ENCODE data around the gene PTTG1IP.

Gene PTTG1IP

GRCh38 chr21:44801468-44802395, 71.8 kb downstream of the PTTG1IP start, which contains the start of gene UBE2G2:
TSS of gene UBE2G2 (minus strand) at chr21:44801820. CDS start at chr21:44801748, 72 bp downstream.
- peak; percentile 52 for DNase-seq (ENCODE audit: low read depth)

GRCh38 chr21:44800971-44801467, 72.5 kb downstream of the PTTG1IP start:
- DNase-seq (ENCODE audit: low read depth) = no peak

- no peak for DNase-seq (ENCODE audit: low read depth)
Observed at GRCh38 chr21:44800103-44800502, 73.4 kb downstream of the PTTG1IP start.

GRCh38 chr21:44799646-44800045, 73.8 kb downstream of the PTTG1IP start:
- DNase-seq (ENCODE audit: low read depth) = no peak

Data from HS-27A (cell line).